GM12874 (cell line): ENCODE measurements around the gene NUP210.

ENCODE experiments used
- TF ChIP-seq, protein P1 (sequence below): IDR thresholded peaks from 2 replicates; pipeline ENCODE4 v1.5.1; 2011; ENCODE audit warnings: low read depth, mild to moderate bottlenecking, control low read depth, low read length, moderate library complexity; ENCODE audit not compliant: insufficient read depth

The NUP210 gene

DNA sequence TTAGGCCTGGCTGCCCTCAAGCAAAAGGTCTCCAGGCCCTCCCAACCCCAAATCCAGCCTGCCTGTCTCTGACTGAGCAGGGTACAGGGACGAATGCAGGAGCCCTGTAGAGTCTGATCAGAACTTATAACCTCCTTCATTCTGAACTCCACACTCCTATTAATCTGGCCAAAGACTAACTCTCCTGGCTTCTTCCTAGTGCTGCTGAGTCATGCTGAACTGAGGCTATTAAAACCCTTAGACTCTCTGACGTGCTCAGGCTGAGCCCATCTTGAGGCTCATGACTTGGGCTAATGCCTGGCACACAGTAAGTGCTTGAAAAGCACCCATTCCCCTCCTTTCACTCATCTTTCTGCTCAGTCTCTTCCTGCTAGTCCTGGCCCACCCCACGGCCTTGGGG lies 81.9 kb downstream of the NUP210 start:
- TF ChIP-seq, protein P1, sequence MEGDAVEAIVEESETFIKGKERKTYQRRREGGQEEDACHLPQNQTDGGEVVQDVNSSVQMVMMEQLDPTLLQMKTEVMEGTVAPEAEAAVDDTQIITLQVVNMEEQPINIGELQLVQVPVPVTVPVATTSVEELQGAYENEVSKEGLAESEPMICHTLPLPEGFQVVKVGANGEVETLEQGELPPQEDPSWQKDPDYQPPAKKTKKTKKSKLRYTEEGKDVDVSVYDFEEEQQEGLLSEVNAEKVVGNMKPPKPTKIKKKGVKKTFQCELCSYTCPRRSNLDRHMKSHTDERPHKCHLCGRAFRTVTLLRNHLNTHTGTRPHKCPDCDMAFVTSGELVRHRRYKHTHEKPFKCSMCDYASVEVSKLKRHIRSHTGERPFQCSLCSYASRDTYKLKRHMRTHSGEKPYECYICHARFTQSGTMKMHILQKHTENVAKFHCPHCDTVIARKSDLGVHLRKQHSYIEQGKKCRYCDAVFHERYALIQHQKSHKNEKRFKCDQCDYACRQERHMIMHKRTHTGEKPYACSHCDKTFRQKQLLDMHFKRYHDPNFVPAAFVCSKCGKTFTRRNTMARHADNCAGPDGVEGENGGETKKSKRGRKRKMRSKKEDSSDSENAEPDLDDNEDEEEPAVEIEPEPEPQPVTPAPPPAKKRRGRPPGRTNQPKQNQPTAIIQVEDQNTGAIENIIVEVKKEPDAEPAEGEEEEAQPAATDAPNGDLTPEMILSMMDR: no peak

DNA sequence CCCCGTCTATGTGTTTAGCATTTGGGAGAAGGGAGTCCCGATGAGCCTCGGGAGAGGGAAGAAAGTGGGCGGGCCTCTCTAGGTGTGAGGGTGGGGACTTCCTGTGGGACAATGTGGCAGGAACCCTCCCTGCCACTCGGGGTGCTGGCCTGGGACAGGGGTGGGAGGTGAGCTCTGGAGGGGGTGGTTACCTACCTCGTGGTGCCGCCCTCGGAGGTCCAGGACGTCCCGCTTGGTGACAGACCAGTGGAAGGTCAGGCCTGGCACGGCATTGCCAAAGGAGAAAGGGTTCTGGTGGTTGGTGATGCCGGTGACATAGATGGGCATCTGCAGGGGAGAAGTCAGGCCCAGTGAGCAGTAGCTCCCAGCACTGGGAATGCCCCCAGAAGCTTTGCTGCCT lies 83.5 kb downstream of the NUP210 start:
- TF ChIP-seq, protein P1: no peak

DNA sequence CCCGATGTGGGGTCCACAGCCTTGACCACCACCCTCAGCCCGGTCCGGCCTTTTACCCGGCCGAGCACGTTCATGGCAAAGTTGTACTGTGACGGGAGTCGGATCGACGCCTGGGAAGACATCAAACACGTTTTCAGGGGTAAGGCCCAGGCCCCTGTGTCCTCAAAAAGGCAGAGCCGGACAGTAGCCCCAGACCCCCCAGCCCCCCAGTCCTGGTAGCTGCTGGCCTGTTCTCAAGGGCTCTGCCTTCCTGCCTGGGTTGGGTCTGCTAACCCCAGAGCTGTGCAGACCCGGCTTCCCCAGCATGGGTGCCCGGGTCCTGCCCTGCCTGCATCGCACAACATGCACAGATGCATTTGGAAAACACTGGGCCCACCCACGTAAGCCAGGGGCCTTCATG lies 84.6 kb downstream of the NUP210 start:
- TF ChIP-seq, protein P1: no peak

DNA sequence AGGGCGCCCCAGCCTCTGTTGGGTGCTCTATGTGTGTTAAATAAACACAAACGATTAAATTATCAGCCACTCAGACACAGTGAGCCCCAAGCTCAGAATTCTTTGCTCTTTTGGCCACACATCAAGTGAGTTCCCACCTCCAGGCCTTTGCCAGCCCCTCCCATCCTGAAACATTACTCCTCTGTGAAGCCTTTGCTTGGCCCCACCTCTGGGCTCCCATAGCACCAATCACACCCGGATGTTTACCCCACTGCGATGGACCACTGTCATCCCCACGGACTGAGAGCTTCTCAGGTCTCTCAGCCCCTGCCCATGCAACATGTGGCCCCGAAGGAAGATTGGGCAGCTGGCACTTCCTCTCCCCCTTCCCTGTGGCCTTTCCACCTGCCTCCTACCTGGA lies 85.1 kb downstream of the NUP210 start:
- TF ChIP-seq, protein P1: no peak

DNA sequence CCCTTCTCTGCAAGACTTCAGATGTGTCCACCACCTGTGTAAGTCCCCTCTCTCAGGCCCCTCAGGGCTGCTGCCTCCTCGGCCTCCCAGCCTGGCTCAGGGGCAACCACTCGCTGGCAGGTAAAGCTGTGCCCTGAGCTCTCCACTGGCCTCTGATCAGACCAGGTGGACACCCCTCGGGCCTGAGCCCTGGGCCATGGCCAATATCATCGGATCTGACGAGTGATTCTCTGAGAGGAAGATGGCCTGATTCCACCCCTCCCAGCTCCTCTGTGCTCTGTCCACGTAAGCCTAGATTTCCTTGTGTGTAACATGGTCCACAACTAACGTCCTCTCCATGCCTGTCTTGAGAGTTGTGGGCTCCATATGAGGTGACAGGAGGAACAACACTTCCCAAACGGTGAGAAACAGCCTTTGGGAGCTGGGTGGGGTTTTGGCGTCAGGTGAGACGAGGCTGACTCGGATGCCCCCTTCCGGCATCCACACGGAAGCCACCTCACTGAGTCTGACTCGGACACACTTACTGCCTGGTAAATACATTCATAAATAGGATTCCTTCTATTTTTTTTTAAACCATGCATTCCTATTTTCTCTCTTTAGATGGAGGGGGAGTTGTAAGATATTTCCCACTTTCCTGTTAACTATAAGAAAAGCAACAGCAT lies 86.8 kb downstream of the NUP210 start:
- TF ChIP-seq, protein P1: no peak

DNA sequence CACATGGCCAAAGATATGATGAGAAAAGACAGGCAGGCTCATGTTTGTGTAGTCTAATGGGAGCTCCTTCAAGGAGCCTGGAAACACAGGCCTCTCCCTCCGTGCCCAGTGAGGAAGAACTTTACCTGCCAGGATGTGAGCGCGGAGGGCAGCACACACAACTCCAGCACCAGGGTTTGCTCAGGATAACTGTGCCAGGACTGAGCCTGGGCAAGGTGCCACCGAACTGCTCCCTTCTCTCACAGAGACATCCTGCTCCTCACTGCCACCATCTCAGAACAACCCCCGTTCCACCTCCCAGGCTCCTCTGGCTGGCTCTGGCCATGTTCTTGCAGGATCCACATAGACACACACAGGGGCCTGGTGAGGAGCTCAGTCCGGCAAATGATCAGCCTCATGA lies 87.4 kb downstream of the NUP210 start:
- TF ChIP-seq, protein P1: no peak

DNA sequence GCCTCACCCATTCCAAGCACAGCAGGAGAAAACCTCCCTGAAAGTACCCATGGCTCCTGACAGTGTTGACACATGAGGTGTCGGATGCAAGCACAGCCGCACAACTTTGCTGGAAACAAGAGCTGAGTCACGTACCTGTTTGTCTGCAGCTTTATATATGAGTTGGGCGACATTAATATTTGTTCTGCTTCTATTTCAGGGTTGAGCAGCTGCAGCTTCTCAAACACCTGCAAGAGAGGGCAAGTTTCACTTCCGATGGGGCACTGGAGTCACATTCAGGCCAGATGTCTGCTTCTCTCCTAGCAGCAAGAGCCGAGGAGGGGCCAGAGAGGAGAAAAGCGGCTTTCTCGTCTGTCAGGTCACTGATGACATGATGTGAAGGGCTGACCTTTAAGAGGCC lies 88.0 kb downstream of the NUP210 start:
- TF ChIP-seq, protein P1: no peak

DNA sequence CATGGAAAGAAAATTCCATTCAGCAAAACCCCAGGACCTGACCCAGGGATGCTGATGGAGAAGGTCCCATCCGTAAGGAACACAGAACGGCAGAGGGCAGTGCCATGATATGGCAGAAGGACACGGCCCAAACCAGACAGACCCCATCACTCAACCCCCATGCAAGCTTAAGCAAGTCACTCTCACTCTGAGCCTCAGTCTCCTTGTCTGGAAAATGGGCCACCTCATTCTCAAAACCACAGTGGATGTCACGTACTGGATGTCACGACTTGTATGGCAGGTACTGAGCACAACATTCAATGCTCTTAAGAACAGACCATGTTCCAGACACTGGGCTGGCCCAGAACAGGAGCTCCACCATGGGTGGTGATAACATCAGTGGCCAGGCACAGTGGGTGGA lies 90.4 kb downstream of the NUP210 start:
- TF ChIP-seq, protein P1: no peak
